Measurements from ENCODE around the gene CST7.

The CST7 gene

GRCh38 chr20:24965065-24965919 is 16.2 kb downstream of the CST7 start:
- DNase-seq = no peak

- DNase-seq = no peak
Observed at GRCh38 chr20:24966317-24967012, 17.4 kb downstream of the CST7 start.

- no peak for DNase-seq
Observed at GRCh38 chr20:24968278-24968800, 19.3 kb downstream of the CST7 start.

- DNase-seq = no peak
Observed at GRCh38 chr20:24969186-24970029, 20.3 kb downstream of the CST7 start.

GRCh38 chr20:24970030-24970553 is 21.0 kb downstream of the CST7 start:
- no peak for DNase-seq

GRCh38 chr20:24970754-24971153 is 21.7 kb downstream of the CST7 start:
- DNase-seq = no peak

- no peak for DNase-seq
Observed at GRCh38 chr20:24971376-24972101, 22.5 kb downstream of the CST7 start.

- DNase-seq = no peak
Observed at GRCh38 chr20:24972341-24972740, 23.3 kb downstream of the CST7 start.

GRCh38 chr20:24977336-24977735 is 28.3 kb downstream of the CST7 start:
- no peak for DNase-seq

- DNase-seq = no peak
Observed at GRCh38 chr20:24977797-24978196, 28.7 kb downstream of the CST7 start.

- DNase-seq = no peak
Observed at GRCh38 chr20:24978513-24978912, 29.4 kb downstream of the CST7 start.

- DNase-seq = no peak
Observed at GRCh38 chr20:24979036-24979960, 30.2 kb downstream of the CST7 start.

- DNase-seq = no peak
Observed at GRCh38 chr20:24980291-24981053, 31.4 kb downstream of the CST7 start.

- no peak for DNase-seq
Observed at GRCh38 chr20:24981282-24981681, 32.2 kb downstream of the CST7 start.

- DNase-seq = no peak
Observed at GRCh38 chr20:24981790-24982189, 32.7 kb downstream of the CST7 start.

GRCh38 chr20:24983896-24984295 is 34.8 kb downstream of the CST7 start:
- DNase-seq = no peak

- DNase-seq = no peak
Observed at GRCh38 chr20:24984961-24985640, 36.0 kb downstream of the CST7 start.

GRCh38 chr20:24985802-24986201 is 36.7 kb downstream of the CST7 start:
- DNase-seq = no peak

- DNase-seq = no peak
Observed at GRCh38 chr20:24986436-24987015, 37.5 kb downstream of the CST7 start.
